Islet precursor cell (in vitro differentiated cells): ENCODE measurements around the gene CAPN7.
"Not testable (repeated sequence)": the region's sequence is repeated elsewhere in the genome, so short reads cannot be mapped to it uniquely, and the experiment has no call there.

Source experiments
- DNase-seq: peaks from one replicate; pipeline ENCODE4 v3.0.0-alpha.2; 2018

Gene CAPN7

GRCh38 chr3:15205934-15206661, at the start of gene CAPN7:
TSS of gene CAPN7 (plus strand) at chr3:15206246. CDS start at chr3:15206496, 250 bp downstream.
- peak; percentile 97 for DNase-seq

- DNase-seq = no peak
These were observed 48.6 kb upstream of the CAPN7 start for GRCh38 chr3:15157441-15157840.

- no peak for DNase-seq
These were observed 46.4 kb upstream of the CAPN7 start for GRCh38 chr3:15159501-15160136.

GRCh38 chr3:15160662-15161061, 45.4 kb upstream of the CAPN7 start:
- no peak for DNase-seq

- DNase-seq = no peak
These were observed 44.9 kb upstream of the CAPN7 start for GRCh38 chr3:15161133-15161532.

GRCh38 chr3:15163656-15164055, 42.4 kb upstream of the CAPN7 start:
- DNase-seq = not testable (repeated sequence)

GRCh38 chr3:15164340-15164739, 41.7 kb upstream of the CAPN7 start:
- DNase-seq = no peak

GRCh38 chr3:15165061-15165460, 41.0 kb upstream of the CAPN7 start:
- DNase-seq = no peak

GRCh38 chr3:15166391-15166790, 39.7 kb upstream of the CAPN7 start:
- not testable (repeated sequence) for DNase-seq

GRCh38 chr3:15171096-15171495, 35.0 kb upstream of the CAPN7 start:
- DNase-seq = no peak

GRCh38 chr3:15172806-15173205, 33.2 kb upstream of the CAPN7 start:
- DNase-seq = no peak

GRCh38 chr3:15174953-15175352, 31.1 kb upstream of the CAPN7 start:
- DNase-seq = no peak

GRCh38 chr3:15175605-15176004, 30.4 kb upstream of the CAPN7 start:
- no peak for DNase-seq

- no peak for DNase-seq
These were observed 25.9 kb upstream of the CAPN7 start for GRCh38 chr3:15180042-15180611.

- no peak for DNase-seq
These were observed 24.5 kb upstream of the CAPN7 start for GRCh38 chr3:15181511-15181910.

GRCh38 chr3:15181963-15182362, 24.1 kb upstream of the CAPN7 start:
- DNase-seq = no peak

GRCh38 chr3:15183011-15183410, 23.0 kb upstream of the CAPN7 start:
- no peak for DNase-seq

GRCh38 chr3:15185404-15185803, 20.6 kb upstream of the CAPN7 start:
- no peak for DNase-seq

GRCh38 chr3:15186101-15186476, 20.0 kb upstream of the CAPN7 start:
- no peak for DNase-seq

- not testable (repeated sequence) for DNase-seq
These were observed 19.4 kb upstream of the CAPN7 start for GRCh38 chr3:15186477-15187164.

GRCh38 chr3:15197340-15198029, 8.6 kb upstream of the CAPN7 start:
- no peak for DNase-seq

GRCh38 chr3:15198686-15199085, 7.4 kb upstream of the CAPN7 start:
- no peak for DNase-seq

GRCh38 chr3:15199493-15200105, 6.4 kb upstream of the CAPN7 start:
- no peak for DNase-seq
